GM12878 (cell line): ENCODE data around the gene GUK1. TPM values are rescaled to one million over a fixed set of nuclear protein-coding genes. Genes with fewer than 3 reads are reported as not detected.

Experiments used
- ATAC-seq: fragments of 200-7000 bp; cut with Tn5 transposase; 3 replicates; pipeline ENCODE4 v1.9.1; 2020; ENCODE audit warnings: mild to moderate bottlenecking, moderate library complexity
- BruUV-seq: library from RNA; stranded (reverse); fragments of 400-500 nt; replicated peaks from 2 replicates; lab custom pipeline; 2021; lab: Mats Ljungman, UMichigan
- CTCF ChIA-PET: fragments of 300-600 bp; sonication (Branson Sonifier 250); formaldehyde crosslinking; extraction: SDS; loops from one replicate; lab custom pipeline; 2021; ENCODE audit warnings: inconsistent platforms; lab: Yijun Ruan, JAX
- POLR2A ChIA-PET: fragments of 350-600 bp; formaldehyde crosslinking; extraction: SDS; loops from one replicate; lab custom pipeline; 2021; ENCODE audit warnings: inconsistent platforms; lab: Charles Lee
- RAD21 ChIA-PET: fragments of 300-600 bp; sonication (Branson Sonifier 250); formaldehyde crosslinking; loops from one replicate; lab custom pipeline; 2023; ENCODE audit warnings: antibody characterized with exemption; ENCODE audit not compliant: unreplicated experiment; lab: Charles Lee
- SMC1A ChIA-PET: fragments of 300-600 bp; sonication (Branson Sonifier 250); formaldehyde crosslinking; loops from one replicate; lab custom pipeline; 2023; ENCODE audit not compliant: unreplicated experiment, uncharacterized antibody; lab: Charles Lee
- DNase-seq: peaks from one replicate; pipeline ENCODE4 v3.0.0-alpha.2; 2011; ENCODE audit warnings: low read depth, low spot score
- FAIRE-seq: peaks from 3 replicates; lab custom pipeline; 2011; peaks lifted over from hg19 to GRCh38; lab: Jason Lieb, UNC
- H2AFZ ChIP-seq: 2 replicates; pipeline ENCODE4 v1.6.0; 2011; ENCODE audit warnings: low read depth, low read length, control low read depth; ENCODE audit not compliant: control insufficient read depth
- H3K27ac ChIP-seq: 2 replicates; pipeline ENCODE4 v1.5.1; 2011; ENCODE audit warnings: control low read depth; ENCODE audit not compliant: control insufficient read depth, insufficient read depth
- H3K27me3 ChIP-seq, 2 experiments: replicated peaks in 1 of 2; 2 replicates each; pipeline versions ENCODE4 v1.6.0 to v1.6.1; 2011; ENCODE audit warnings: low read length in 1 of 2; ENCODE audit not compliant: control insufficient read depth in 2 of 2, insufficient read depth in 2 of 2
- H3K36me3 ChIP-seq, 2 experiments: 2 replicates each; pipeline ENCODE4 v1.5.1; 2011; ENCODE audit warnings: low read length in 1 of 2; ENCODE audit not compliant: control insufficient read depth in 2 of 2, insufficient read depth in 2 of 2
- H3K4me1 ChIP-seq: 2 replicates; pipeline ENCODE4 v1.6.1; 2011; ENCODE audit warnings: mild to moderate bottlenecking, low read length, moderate library complexity, mixed read lengths; ENCODE audit not compliant: control insufficient read depth, insufficient read depth
- H3K4me2 ChIP-seq: 2 replicates; pipeline ENCODE4 v1.6.0; 2011; ENCODE audit warnings: control low read depth; ENCODE audit not compliant: control insufficient read depth, insufficient read depth
- H3K4me3 ChIP-seq: fragments of 200-600 bp; sonication (generic); 2 replicates; pipeline ENCODE4 v1.5.1; 2016
- H3K79me2 ChIP-seq: 2 replicates; pipeline ENCODE4 v1.6.0; 2011; ENCODE audit warnings: low read length; ENCODE audit not compliant: control insufficient read depth, insufficient read depth
- H3K9ac ChIP-seq: 2 replicates; pipeline ENCODE4 v1.8.0; 2011; ENCODE audit warnings: low read length, control low read depth, mixed read lengths; ENCODE audit not compliant: control insufficient read depth, insufficient read depth
- H3K9me3 ChIP-seq: replicated peaks from 3 replicates; pipeline ENCODE4 v1.5.1; 2011; ENCODE audit warnings: mild to moderate bottlenecking, low read length; ENCODE audit not compliant: control insufficient read depth, insufficient read depth
- H4K20me1 ChIP-seq: 2 replicates; pipeline ENCODE4 v1.6.0; 2011; ENCODE audit not compliant: control insufficient read depth, insufficient read depth
- BACH1 ChIP-seq: fragments of 450-650 bp; IDR thresholded peaks from 2 replicates; pipeline ENCODE4 v1.6.1; 2017; ENCODE audit warnings: mild to moderate bottlenecking, borderline replicate concordance
- CEBPB ChIP-seq, 2 experiments: fragments of 150-350 bp in 1 of 2; IDR thresholded peaks; 2 replicates each; pipeline ENCODE4 v1.6.1; 2012 to 2014; ENCODE audit warnings: low read depth in 2 of 2, low read length in 2 of 2, borderline replicate concordance in 1 of 2, inconsistent platforms in 1 of 2
- CREM ChIP-seq: IDR thresholded peaks from 2 replicates; pipeline ENCODE4 v1.6.1; 2014; ENCODE audit warnings: antibody characterized with exemption, low read depth
- FOXM1 ChIP-seq: IDR thresholded peaks from 2 replicates; pipeline ENCODE4 v1.6.1; 2012; ENCODE audit warnings: low read depth, mild to moderate bottlenecking, inconsistent platforms, low read length, moderate library complexity
- HDAC2 ChIP-seq: fragments of 200-600 bp; sonication (generic); IDR thresholded peaks from 2 replicates; pipeline ENCODE4 v1.6.1; 2017
- HDGF ChIP-seq: fragments of 450-650 bp; IDR thresholded peaks from 2 replicates; pipeline ENCODE4 v1.6.1; 2016; ENCODE audit warnings: antibody characterized with exemption
- IKZF1 ChIP-seq: fragments of 450-650 bp; conservative IDR thresholded peaks from 2 replicates; pipeline ENCODE4 v1.6.1; 2017; ENCODE audit warnings: antibody characterized with exemption, mild to moderate bottlenecking
- IKZF2 ChIP-seq, 2 experiments: fragments of 450-650 bp; IDR thresholded peaks; 2 replicates each; pipeline ENCODE4 v1.6.1; 2017; ENCODE audit warnings: mild to moderate bottlenecking in 2 of 2, moderate library complexity in 2 of 2
- NFXL1 ChIP-seq: fragments of 450-650 bp; IDR thresholded peaks from 2 replicates; pipeline ENCODE4 v1.6.1; 2017; ENCODE audit warnings: antibody characterized with exemption, mild to moderate bottlenecking, borderline replicate concordance
- POLR2AphosphoS2 ChIP-seq: IDR thresholded peaks from 2 replicates; pipeline ENCODE4 v1.6.1; 2011; ENCODE audit warnings: low read depth, mild to moderate bottlenecking, low read length, improper control_type of control experiment, moderate library complexity
- POU2F2 ChIP-seq: IDR thresholded peaks from 3 replicates; pipeline ENCODE4 v1.6.1; 2011; ENCODE audit warnings: low read depth, mild to moderate bottlenecking, low read length, borderline replicate concordance
- RAD21 ChIP-seq: IDR thresholded peaks from 2 replicates; pipeline ENCODE4 v1.6.1; 2011; ENCODE audit warnings: mild to moderate bottlenecking, low read depth, low read length, moderate library complexity; ENCODE audit not compliant: insufficient read depth
- RELB ChIP-seq: fragments of 450-650 bp; IDR thresholded peaks from 2 replicates; pipeline ENCODE4 v1.6.1; 2017; ENCODE audit warnings: low read depth, mild to moderate bottlenecking, moderate library complexity
- SP1 ChIP-seq: IDR thresholded peaks from one replicate; pipeline ENCODE4 v1.6.1; 2011; ENCODE audit warnings: low read depth, low read length
- STAT3 ChIP-seq: IDR thresholded peaks from 2 replicates; pipeline ENCODE4 v1.6.1; 2011; ENCODE audit warnings: low read depth, low read length, improper control_type of control experiment
- SUPT20H ChIP-seq: IDR thresholded peaks from 2 replicates; pipeline ENCODE4 v1.6.1; 2011; ENCODE audit warnings: low read depth, mild to moderate bottlenecking, low read length, moderate library complexity, borderline replicate concordance; ENCODE audit not compliant: control insufficient read depth
- YBX1 ChIP-seq: fragments of 450-650 bp; IDR thresholded peaks from 2 replicates; pipeline ENCODE4 v1.6.1; 2016; ENCODE audit warnings: antibody characterized with exemption
- ZNF207 ChIP-seq: fragments of 450-650 bp; IDR thresholded peaks from 2 replicates; pipeline ENCODE4 v1.6.1; 2014; ENCODE audit warnings: antibody characterized with exemption, mild to moderate bottlenecking, borderline replicate concordance
- ZNF217 ChIP-seq: fragments of 450-650 bp; IDR thresholded peaks from 2 replicates; pipeline ENCODE4 v1.6.1; 2017; ENCODE audit warnings: antibody characterized with exemption, mild to moderate bottlenecking
- ZNF274 ChIP-seq: IDR thresholded peaks from one replicate; pipeline ENCODE4 v1.8.0; 2011; ENCODE audit not compliant: insufficient read length, insufficient read depth
- WGBS: methylation state at CpG from one replicate; pipeline ENCODE4 v1.1.6; 2016; ENCODE audit warnings: low lambda C conversion rate; ENCODE audit not compliant: insufficient replicate concordance, insufficient coverage; ENCODE audit errors: missing lambda C conversion rate; 5-methylcytosine and 5-hydroxymethylcytosine counted together
- in situ Hi-C: fragments of 300-500 bp; cut with MboI; formaldehyde crosslinking; loops from 9 replicates; pipeline ENCODE4 v1.14.3; 2018; ENCODE audit warnings: mixed read lengths
- intact Hi-C: fragments of 100-400 bp; cut with micrococcal nuclease; formaldehyde crosslinking; loops from one replicate; pipeline ENCODE4 v1.14.2; 2022; ENCODE audit not compliant: unreplicated experiment
- polyA plus RNA-seq, 11 experiments: library from polyadenylated mRNA; depleted of rRNA in 4 of 11; unstranded in 6 of 11; stranded (reverse) in 5 of 11; fragments of >200 nt; fragmentation: Nextera tagmentation in 4 of 11; fragmentation: Illumina TruSeq in 1 of 11; extraction: Ambion mirVana in 4 of 11; extraction: Trizol in 1 of 11; gene quantifications; 1 replicate in 1 of 11; 2 replicates in 10 of 11; pipeline versions ENCODE4 v1.2.1 to v1.2.3, GENCODE V29; 2011 to 2016; ENCODE audit warnings: inconsistent platforms in 2 of 11, missing spikeins in 2 of 11, low read depth in 1 of 11
- total RNA-seq, 4 experiments: library from RNA; depleted of rRNA in 3 of 4; stranded (reverse); fragments of >200 nt in 3 of 4; fragmentation: Illumina TruSeq in 1 of 4; extraction: Trizol in 1 of 4; gene quantifications; 2 replicates each; pipeline versions ENCODE4 v1.2.1 to v1.2.3, GENCODE V29; 2013 to 2021

GUK1 gene
- total and polyA plus RNA-seq, 10 of the 15 experiments (the other 5 are each of a cell fraction or from before 2014, with no cell fraction given) = 6.3 to 357 (median 203) TPM

GRCh38 chr1:228093050-228093906 is 46.8 kb upstream of the GUK1 start (continued):
- TF ChIP-seq IKZF2 (IDR thresholded peaks at IDR 0.05) (no peak), FOXM1 (no peak), BACH1 (no peak), RELB (no peak), ZNF274 (no peak), POU2F2 (no peak), HDAC2 (no peak)

GRCh38 chr1:228094432-228095016 is 45.6 kb upstream of the GUK1 start:
- FAIRE-seq = no peak
- Histone ChIP-seq H3K4me2 (no peak overlapping the region), H3K27ac (no peak overlapping the region)
- TF ChIP-seq SUPT20H = no peak
- no peak for TF ChIP-seq CREM
- TF ChIP-seq HDGF = no peak
- no peak for TF ChIP-seq CEBPB (IDR thresholded peaks at IDR 0.05; ENCODE audit: borderline replicate concordance in 1 of 2, low read depth in 2 of 2, low read length in 2 of 2)
- TF ChIP-seq IKZF1 = no peak
- TF ChIP-seq ZNF207 = no peak
- no peak for TF ChIP-seq SP1
- no peak for TF ChIP-seq RAD21
- TF ChIP-seq POLR2AphosphoS2 = no peak
- no peak for TF ChIP-seq STAT3
- TF ChIP-seq NFXL1 = no peak
- no peak for TF ChIP-seq YBX1
- no peak for TF ChIP-seq ZNF217
- TF ChIP-seq, all 136 proteins: peak for 0
- SMC1A ChIA-PET = no interaction called here
- RAD21 ChIA-PET = no interaction called here
- CTCF ChIA-PET = no interaction called here
- Histone ChIP-seq H3K9me3 (peaks cover 26% of the 10 kb centered on the region; the same call in 2 of the 3 replicates), H4K20me1 (peaks cover 58% of the 10 kb centered on the region), H3K4me3 (no peak overlapping the region), H3K36me3 (peaks cover 25 to 45% of the 10 kb centered on the region in 2 experiments; a peak in 3 of 4 replicates), H3K9ac (no peak overlapping the region), H2AFZ (no peak overlapping the region), H3K79me2 (peaks cover 78% of the 10 kb centered on the region), H3K4me1 (peaks cover 14% of the 10 kb centered on the region), H3K27me3 (no peaks in the 10 kb centered on the region)
- no peak for ATAC-seq
- intact Hi-C loops = no loop called here
- POLR2A ChIA-PET = interaction anchor here (0.5 kb wide), 1 partner anchor 627 kb away, joined by 10 read pairs; no protein-coding TSS in a partner anchor
- no TSS peak for BruUV-seq
- WGBS = 92% methylated on average over 13 of the region's 13 CpGs
- no peak for DNase-seq
- in situ Hi-C loops = no loop called here
